Endothelial cell of umbilical vein (primary cell): ENCODE measurements around the gene DPF3. TPM values are rescaled to one million over a fixed set of nuclear protein-coding genes. Genes with fewer than 3 reads are reported as not detected.

ENCODE experiments used
- BruUV-seq: library from RNA; stranded (reverse); fragments of 400-500 nt; replicated peaks from 2 replicates; lab custom pipeline; 2021; lab: Mats Ljungman, UMichigan
- CTCF ChIA-PET: fragments of 300-600, 350-600 bp; sonication (Branson Sonifier 250); formaldehyde crosslinking; loops from one replicate; lab custom pipeline; 2021; ENCODE audit warnings: antibody characterized with exemption, inconsistent platforms; lab: Charles Lee
- POLR2A ChIA-PET: fragments of 300-600, 350-600 bp; sonication (Branson Sonifier 250); formaldehyde crosslinking; loops from one replicate; lab custom pipeline; 2021; ENCODE audit warnings: antibody characterized with exemption, inconsistent platforms; lab: Charles Lee
- DNase-seq: peaks from one replicate; pipeline ENCODE4 v3.0.0-alpha.2; 2011; ENCODE audit warnings: low read depth, low spot score
- FAIRE-seq: peaks from 2 replicates; lab custom pipeline; 2011; peaks lifted over from hg19 to GRCh38; lab: Jason Lieb, UNC
- H2AFZ ChIP-seq: 2 replicates; pipeline ENCODE4 v1.6.0; 2012; ENCODE audit warnings: low read depth, low read length, control low read depth, inconsistent platforms
- H3K27ac ChIP-seq: 2 replicates; pipeline ENCODE4 v1.5.1; 2011; ENCODE audit warnings: low read depth, mild to moderate bottlenecking, control low read depth, low read length, moderate library complexity; ENCODE audit not compliant: insufficient read depth
- H3K27me3 ChIP-seq, 2 experiments: 2 replicates each; pipeline versions ENCODE4 v1.6.0 to v1.6.1; 2011; ENCODE audit warnings: low read length in 2 of 2, mixed read lengths in 1 of 2; ENCODE audit not compliant: control insufficient read depth in 2 of 2, insufficient read depth in 2 of 2
- H3K36me3 ChIP-seq, 2 experiments: 2 replicates in 1 of 2; 3 replicates in 1 of 2; pipeline ENCODE4 v1.5.1; 2011; ENCODE audit warnings: low read length in 2 of 2, mild to moderate bottlenecking in 1 of 2, moderate library complexity in 1 of 2; ENCODE audit not compliant: control insufficient read depth in 2 of 2, insufficient read depth in 2 of 2; ENCODE audit errors: extremely low read depth in 1 of 2
- H3K4me1 ChIP-seq: 3 replicates; pipeline ENCODE4 v1.5.1; 2011; ENCODE audit warnings: mild to moderate bottlenecking, low read length; ENCODE audit not compliant: control insufficient read depth, insufficient read depth; ENCODE audit errors: extremely low read depth
- H3K4me2 ChIP-seq: 2 replicates; pipeline ENCODE4 v1.6.1; 2011; ENCODE audit warnings: low read length, control low read depth, mixed read lengths; ENCODE audit not compliant: insufficient read depth
- H3K4me3 ChIP-seq, 3 experiments: fragments of 200-600 bp in 1 of 3; sonication (generic), shearing (Covaris generic) in 1 of 3; replicated peaks in 1 of 3; 2 replicates each; pipeline ENCODE4 v1.5.1; 2011 to 2016; ENCODE audit warnings: control low read depth in 3 of 3, low read length in 3 of 3, mild to moderate bottlenecking in 2 of 3, inconsistent platforms in 1 of 3, low read depth in 1 of 3, moderate library complexity in 1 of 3; ENCODE audit not compliant: insufficient read depth in 1 of 3
- H3K79me2 ChIP-seq: 2 replicates; pipeline ENCODE4 v1.6.0; 2012; ENCODE audit warnings: low read length, inconsistent platforms; ENCODE audit not compliant: control insufficient read depth, insufficient read depth
- H3K9ac ChIP-seq: replicated peaks from 2 replicates; pipeline ENCODE3; 2011; ENCODE audit warnings: low read length, control low read depth; ENCODE audit not compliant: insufficient read depth; ENCODE audit errors: extremely low read depth
- H3K9me1 ChIP-seq: replicated peaks from 3 replicates; pipeline ENCODE4 v1.6.0; 2011; ENCODE audit warnings: mild to moderate bottlenecking, low read length; ENCODE audit not compliant: control insufficient read depth, insufficient read depth; ENCODE audit errors: extremely low read depth
- H3K9me3 ChIP-seq: replicated peaks from 2 replicates; pipeline ENCODE4 v1.5.1; 2012; ENCODE audit warnings: low read length, inconsistent platforms; ENCODE audit not compliant: control insufficient read depth, insufficient read depth
- H4K20me1 ChIP-seq: replicated peaks from 2 replicates; pipeline ENCODE3; 2011; ENCODE audit warnings: mild to moderate bottlenecking, low read length; ENCODE audit not compliant: control insufficient read depth, insufficient read depth; ENCODE audit errors: extremely low read depth
- CTCF ChIP-seq, 2 donors: IDR thresholded peaks; 1 replicate in 1 of 2; 2 replicates in 1 of 2; pipeline ENCODE4 v1.5.1; 2011; ENCODE audit warnings: low read length in 2 of 2, mild to moderate bottlenecking in 2 of 2, moderate library complexity in 2 of 2, control low read depth in 1 of 2, inconsistent platforms in 1 of 2, low read depth in 1 of 2; ENCODE audit not compliant: insufficient read depth in 1 of 2; ENCODE audit errors: extremely low read depth in 1 of 2
- EZH2 ChIP-seq: IDR thresholded peaks from 2 replicates; pipeline ENCODE4 v1.6.1; 2012; ENCODE audit warnings: borderline replicate concordance, low read depth, mild to moderate bottlenecking, moderate library complexity, low read length, inconsistent platforms; ENCODE audit not compliant: severe bottlenecking
- FOS ChIP-seq: IDR thresholded peaks from 2 replicates; pipeline ENCODE4 v1.6.1; 2011; ENCODE audit warnings: mild to moderate bottlenecking, low read length, moderate library complexity, borderline replicate concordance; ENCODE audit not compliant: insufficient read depth
- GATA2 ChIP-seq: IDR thresholded peaks from 2 replicates; pipeline ENCODE4 v1.7.0; 2011; ENCODE audit warnings: low read depth, mild to moderate bottlenecking, moderate library complexity, mixed read lengths, low read length; ENCODE audit not compliant: insufficient read length, insufficient read depth
- JUN ChIP-seq: IDR thresholded peaks from 2 replicates; pipeline ENCODE4 v1.6.1; 2011; ENCODE audit warnings: borderline replicate concordance, low read depth; ENCODE audit not compliant: insufficient read length, insufficient read depth
- MYC ChIP-seq: IDR thresholded peaks from one replicate; pipeline ENCODE4 v1.6.1; 2011; ENCODE audit warnings: mild to moderate bottlenecking, low read depth, low read length
- POLR2A ChIP-seq: IDR thresholded peaks from 2 replicates; pipeline ENCODE4 v1.6.1; 2012; ENCODE audit warnings: low read depth, mild to moderate bottlenecking, control low read depth, low read length
- POLR2AphosphoS5 ChIP-seq: IDR thresholded peaks from 2 replicates; pipeline ENCODE4 v1.6.1; 2012; ENCODE audit warnings: low read depth, mild to moderate bottlenecking, control low read depth, low read length, moderate library complexity; ENCODE audit not compliant: insufficient read depth
- dilution Hi-C: fragments of 300-500 bp; cut with MboI; formaldehyde crosslinking; loops from one replicate; pipeline ENCODE4 v1.15.0; 2019; ENCODE audit warnings: low sequenced_read_pairs; ENCODE audit not compliant: extremely low pct_ligation_motif_present
- intact Hi-C: fragments of 100-400 bp; cut with micrococcal nuclease; formaldehyde crosslinking; loops from one replicate; pipeline ENCODE4 v1.10.0; 2022
- polyA plus RNA-seq, 4 experiments: library from polyadenylated mRNA; depleted of rRNA in 3 of 4; stranded (reverse) in 3 of 4; unstranded in 1 of 4; fragments of >200 nt; gene quantifications; 2 replicates each; pipeline versions ENCODE4 v1.2.1 to v1.2.3, GENCODE V29; 2011 to 2012; ENCODE audit warnings: missing spikeins in 1 of 4
- total RNA-seq: library from RNA; stranded (reverse); gene quantifications from 2 replicates; pipeline ENCODE4 v1.2.3, GENCODE V29; 2021
- TF ChIP-seq, protein P1 (sequence below): IDR thresholded peaks from 2 replicates; pipeline ENCODE4 v1.6.1; 2011; ENCODE audit not compliant: insufficient read depth, insufficient read length

Gene DPF3
- total and polyA plus RNA-seq, 2 donors (not counting 3 experiments of a cell fraction or from before 2014, with no cell fraction given), result 2.4 to 3.5 TPM

- no peak for FAIRE-seq
Measured at GRCh38 chr14:72847721-72848120, 46.2 kb downstream of the DPF3 start.

More at GRCh38 chr14:72847721-72848120, 46.2 kb downstream of the DPF3 start:
- Histone ChIP-seq H3K9me1 (no peaks in the 10 kb centered on the region), H3K4me3 (no peak overlapping the region), H3K27ac (no peak overlapping the region), H3K4me1 (no peaks in the 10 kb centered on the region), H3K9ac (no peak overlapping the region), H3K36me3 (no peaks in the 10 kb centered on the region), H3K79me2 (no peaks in the 10 kb centered on the region), H4K20me1 (no peaks in the 10 kb centered on the region), H3K27me3 (no peaks in the 10 kb centered on the region), H3K9me3 (no peaks in the 10 kb centered on the region), H3K4me2 (no peak overlapping the region), H2AFZ (no peak overlapping the region)
- POLR2A ChIA-PET, result no interaction called here
- dilution Hi-C loops, result no loop called here
- no peak for DNase-seq
- no TSS peak for BruUV-seq
- CTCF ChIA-PET, result interaction anchor here (0.9 to 1.1 kb wide), 2 partner anchors 46 to 330 kb away, joined by 3 to 4 read pairs; partner anchors contain the start of gene DPF3
- TF ChIP-seq, protein P1, sequence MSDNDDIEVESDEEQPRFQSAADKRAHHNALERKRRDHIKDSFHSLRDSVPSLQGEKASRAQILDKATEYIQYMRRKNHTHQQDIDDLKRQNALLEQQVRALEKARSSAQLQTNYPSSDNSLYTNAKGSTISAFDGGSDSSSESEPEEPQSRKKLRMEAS, result no peak
- TF ChIP-seq MYC, result no peak
- no peak for TF ChIP-seq CTCF (IDR thresholded peaks at IDR 0.05; ENCODE audit: extremely low read depth in 1 of 2, insufficient read depth in 1 of 2, low read depth in 1 of 2, low read length in 2 of 2)
- TF ChIP-seq JUN, result no peak
- no peak for TF ChIP-seq GATA2
- no peak for TF ChIP-seq FOS
- no peak for TF ChIP-seq EZH2
- no peak for TF ChIP-seq POLR2AphosphoS5
- TF ChIP-seq POLR2A, result no peak
- intact Hi-C loops, result no loop called here
